ENCODE data around the gene MAGEA2. TPM values are rescaled to one million over a fixed set of nuclear protein-coding genes. Genes with fewer than 3 reads are reported as not detected.
"Not testable (repeated sequence)": the region's sequence is repeated elsewhere in the genome, so short reads cannot be mapped to it uniquely, and the experiment has no call there.

Gene MAGEA2
- total RNA-seq, 1 donor from 2014 or later = not detected

GRCh38 chrX:152725409-152725808, 28.2 kb downstream of the MAGEA2 start:
- Mint-ChIP-seq H3K36me3 (ENCODE audit: low read depth) (peaks cover 2% of the 10 kb centered on the region), H3K9me3 (peaks cover 6% of the 10 kb centered on the region), H3K27me3 (ENCODE audit: low read depth) (peaks cover 5% of the 10 kb centered on the region), H3K4me1 (no peaks in the 10 kb centered on the region), H3K27ac (ENCODE audit: unreplicated experiment) (no peak overlapping the region), H3K4me3 (no peak overlapping the region)
- DNase-seq (ENCODE audit: low read depth, low spot score) = no peak
- TF ChIP-seq, protein P1, sequence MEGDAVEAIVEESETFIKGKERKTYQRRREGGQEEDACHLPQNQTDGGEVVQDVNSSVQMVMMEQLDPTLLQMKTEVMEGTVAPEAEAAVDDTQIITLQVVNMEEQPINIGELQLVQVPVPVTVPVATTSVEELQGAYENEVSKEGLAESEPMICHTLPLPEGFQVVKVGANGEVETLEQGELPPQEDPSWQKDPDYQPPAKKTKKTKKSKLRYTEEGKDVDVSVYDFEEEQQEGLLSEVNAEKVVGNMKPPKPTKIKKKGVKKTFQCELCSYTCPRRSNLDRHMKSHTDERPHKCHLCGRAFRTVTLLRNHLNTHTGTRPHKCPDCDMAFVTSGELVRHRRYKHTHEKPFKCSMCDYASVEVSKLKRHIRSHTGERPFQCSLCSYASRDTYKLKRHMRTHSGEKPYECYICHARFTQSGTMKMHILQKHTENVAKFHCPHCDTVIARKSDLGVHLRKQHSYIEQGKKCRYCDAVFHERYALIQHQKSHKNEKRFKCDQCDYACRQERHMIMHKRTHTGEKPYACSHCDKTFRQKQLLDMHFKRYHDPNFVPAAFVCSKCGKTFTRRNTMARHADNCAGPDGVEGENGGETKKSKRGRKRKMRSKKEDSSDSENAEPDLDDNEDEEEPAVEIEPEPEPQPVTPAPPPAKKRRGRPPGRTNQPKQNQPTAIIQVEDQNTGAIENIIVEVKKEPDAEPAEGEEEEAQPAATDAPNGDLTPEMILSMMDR (conservative IDR thresholded peaks at IDR 0.05) = no peak

DNA sequence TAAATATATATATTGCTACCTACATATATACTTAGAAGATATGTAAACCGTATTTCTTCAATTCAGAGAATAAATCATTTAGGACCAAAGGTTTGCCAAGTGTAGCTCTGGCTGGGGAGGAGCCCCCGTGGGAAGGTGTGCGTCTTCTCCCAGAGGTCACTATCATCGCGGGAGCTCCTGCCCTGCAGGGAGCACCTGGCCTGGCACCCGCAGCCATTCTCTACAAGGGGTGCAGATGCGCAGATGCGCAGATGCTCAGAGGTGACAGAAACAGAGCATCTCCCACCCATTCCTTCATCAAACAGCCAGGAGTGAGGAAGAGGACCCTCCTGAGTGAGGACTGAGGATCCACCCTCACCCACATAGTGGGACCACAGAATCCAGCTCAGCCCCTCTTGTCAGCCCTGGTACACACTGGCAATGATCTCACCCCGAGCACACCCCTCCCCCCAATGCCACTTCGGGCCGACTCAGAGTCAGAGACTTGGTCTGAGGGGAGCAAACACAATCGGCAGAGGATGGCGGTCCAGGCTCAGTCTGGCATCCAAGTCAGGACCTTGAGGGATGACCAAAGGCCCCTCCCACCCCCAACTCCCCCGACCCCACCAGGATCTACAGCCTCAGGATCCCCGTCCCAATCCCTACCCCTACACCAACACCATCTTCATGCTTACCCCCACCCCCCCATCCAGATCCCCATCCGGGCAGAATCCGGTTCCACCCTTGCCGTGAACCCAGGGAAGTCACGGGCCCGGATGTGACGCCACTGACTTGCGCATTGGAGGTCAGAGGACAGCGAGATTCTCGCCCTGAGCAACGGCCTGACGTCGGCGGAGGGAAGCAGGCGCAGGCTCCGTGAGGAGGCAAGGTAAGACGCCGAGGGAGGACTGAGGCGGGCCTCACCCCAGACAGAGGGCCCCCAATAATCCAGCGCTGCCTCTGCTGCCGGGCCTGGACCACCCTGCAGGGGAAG, 39.5 kb downstream of the MAGEA2 start, which contains the start of gene MAGEA2B:
TSS of gene MAGEA2B (plus strand) at position 814 of the 973 bp plus-strand sequence. CDS start 2,479 bp downstream, outside the sequence.
- not testable (repeated sequence) for H3K36me3 Mint-ChIP-seq (ENCODE audit: low read depth); H3K4me3 Mint-ChIP-seq; H3K27ac Mint-ChIP-seq (ENCODE audit: unreplicated experiment); DNase-seq (ENCODE audit: low read depth, low spot score); H3K4me1 Mint-ChIP-seq; H3K9me3 Mint-ChIP-seq; H3K27me3 Mint-ChIP-seq (ENCODE audit: low read depth)

DNA sequence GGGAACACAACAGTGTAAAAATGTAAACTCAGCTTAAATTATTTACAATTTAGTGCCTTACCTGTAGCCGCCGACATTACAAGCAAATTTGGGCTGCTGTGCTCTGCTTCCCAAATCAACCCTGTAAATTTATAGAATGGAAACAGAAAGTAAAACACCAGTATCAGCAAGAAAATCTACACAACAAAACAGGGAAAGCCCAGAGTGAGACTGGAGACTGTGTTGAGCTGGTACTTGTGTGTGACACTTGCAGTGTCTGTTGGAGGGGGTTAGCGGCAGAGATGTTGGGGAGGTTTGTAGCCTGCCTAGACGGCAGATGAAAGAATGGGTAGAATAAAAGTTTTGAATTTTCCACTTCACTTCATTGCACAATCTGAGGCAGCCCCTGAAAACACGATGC, 40.4 kb downstream of the MAGEA2 start:
- H3K27ac Mint-ChIP-seq (ENCODE audit: unreplicated experiment); H3K4me3 Mint-ChIP-seq; H3K4me1 Mint-ChIP-seq; H3K36me3 Mint-ChIP-seq (ENCODE audit: low read depth); DNase-seq (ENCODE audit: low read depth, low spot score); H3K9me3 Mint-ChIP-seq; H3K27me3 Mint-ChIP-seq (ENCODE audit: low read depth): not testable (repeated sequence)

GRCh38 chrX:152709173-152709572, 44.5 kb downstream of the MAGEA2 start, which contains the start of gene CSAG2:
CSAG2 (minus strand) TSS chrX:152709273; CDS start chrX:152709112, 161 bp downstream.
- not testable (repeated sequence) for H3K4me1 Mint-ChIP-seq; H3K27me3 Mint-ChIP-seq (ENCODE audit: low read depth); H3K9me3 Mint-ChIP-seq; DNase-seq (ENCODE audit: low read depth, low spot score); H3K36me3 Mint-ChIP-seq (ENCODE audit: low read depth); H3K4me3 Mint-ChIP-seq; H3K27ac Mint-ChIP-seq (ENCODE audit: unreplicated experiment)

DNA sequence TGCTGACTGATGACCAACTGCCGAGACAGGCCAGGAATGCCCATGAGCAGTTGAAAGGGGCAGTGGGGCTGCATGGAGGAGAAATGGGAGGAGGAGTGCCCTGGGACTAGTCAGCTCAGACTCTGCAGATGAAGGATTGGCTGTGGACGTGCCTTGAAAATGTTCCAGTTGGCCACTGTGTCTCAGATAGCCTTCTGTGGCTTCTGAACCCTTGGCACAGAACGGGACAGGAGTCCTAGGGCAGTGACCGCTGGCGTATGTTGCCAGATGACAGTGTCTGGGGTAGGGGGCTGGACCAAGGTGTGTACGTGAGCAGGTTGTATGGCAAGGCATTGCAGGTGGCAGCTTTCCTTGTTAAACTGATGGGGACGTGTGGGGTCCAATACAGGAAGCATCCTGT, 47.1 kb downstream of the MAGEA2 start:
- H3K36me3 Mint-ChIP-seq (ENCODE audit: low read depth); H3K27me3 Mint-ChIP-seq (ENCODE audit: low read depth); H3K4me1 Mint-ChIP-seq; H3K27ac Mint-ChIP-seq (ENCODE audit: unreplicated experiment); H3K9me3 Mint-ChIP-seq; H3K4me3 Mint-ChIP-seq; DNase-seq (ENCODE audit: low read depth, low spot score): not testable (repeated sequence)

- not testable (repeated sequence) for H3K27ac Mint-ChIP-seq (ENCODE audit: unreplicated experiment); H3K27me3 Mint-ChIP-seq (ENCODE audit: low read depth); H3K9me3 Mint-ChIP-seq; H3K4me1 Mint-ChIP-seq; H3K4me3 Mint-ChIP-seq; H3K36me3 Mint-ChIP-seq (ENCODE audit: low read depth); DNase-seq (ENCODE audit: low read depth, low spot score)
These were observed 53.3 kb downstream of the MAGEA2 start for GRCh38 chrX:152700390-152700789.

Other genes with a start within 250 kb of the MAGEA2 start
- gene GABRQ, start 115.9 kb downstream of the MAGEA2 start, total RNA-seq = 0.84 and 0.91 TPM in 2 replicates
- gene MAGEA3, start 55.0 kb downstream of the MAGEA2 start, total RNA-seq = not detected in 2 replicates
- not detected in 2 replicates for gene CSAG2, start 44.6 kb downstream of the MAGEA2 start, total RNA-seq
- gene MAGEA2B, start 39.2 kb downstream of the MAGEA2 start, total RNA-seq = not detected in 2 replicates
- not detected in 2 replicates for gene CSAG1, start 20.1 kb downstream of the MAGEA2 start, total RNA-seq
- gene MAGEA12, start 20.1 kb downstream of the MAGEA2 start, total RNA-seq = not detected in 2 replicates
- gene CSAG3, start 5.4 kb upstream of the MAGEA2 start, total RNA-seq = not detected in 2 replicates
- not detected in 2 replicates for gene MAGEA6, start 15.8 kb upstream of the MAGEA2 start, total RNA-seq
- gene CETN2, start 76.9 kb upstream of the MAGEA2 start, total RNA-seq = 60.4 and 61.6 TPM in 2 replicates
- gene NSDHL, start 77.2 kb upstream of the MAGEA2 start, total RNA-seq = 49.6 and 49.8 TPM in 2 replicates
- gene ZNF185, start 144.2 kb upstream of the MAGEA2 start, total RNA-seq = 2.3 and 2.6 TPM in 2 replicates
- gene PNMA5, start 240.3 kb upstream of the MAGEA2 start, total RNA-seq = not detected in 2 replicates